HTERT RPE-1 (cell line): ENCODE results near the gene DNAH9.

Experiments used
- in situ Hi-C: fragments of 300-500 bp; cut with MboI; formaldehyde crosslinking; loops from 4 replicates; pipeline ENCODE4 v1.14.3; 2020; ENCODE audit warnings: low sequenced_read_pairs

Gene DNAH9

DNA sequence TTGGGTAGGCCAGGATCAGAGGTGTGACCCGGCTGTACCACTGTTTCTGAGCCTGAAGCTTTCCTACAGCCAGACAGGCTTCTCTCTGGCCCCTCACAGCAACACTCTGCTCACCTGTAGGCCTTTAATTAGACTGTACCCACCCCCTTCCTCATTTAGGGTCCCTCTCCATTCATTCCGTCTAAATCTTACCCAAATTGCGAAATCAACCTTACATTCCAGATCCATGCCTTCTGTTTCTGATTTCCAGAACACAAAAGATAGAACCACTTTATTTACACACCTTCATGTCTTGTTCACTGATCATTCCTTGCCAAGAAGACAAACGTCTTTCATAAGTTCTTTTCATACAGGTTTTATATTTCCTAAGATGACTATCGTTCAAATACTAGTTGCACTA, 238.2 kb downstream of the DNAH9 start:
- in situ Hi-C loops = no loop called here

DNA sequence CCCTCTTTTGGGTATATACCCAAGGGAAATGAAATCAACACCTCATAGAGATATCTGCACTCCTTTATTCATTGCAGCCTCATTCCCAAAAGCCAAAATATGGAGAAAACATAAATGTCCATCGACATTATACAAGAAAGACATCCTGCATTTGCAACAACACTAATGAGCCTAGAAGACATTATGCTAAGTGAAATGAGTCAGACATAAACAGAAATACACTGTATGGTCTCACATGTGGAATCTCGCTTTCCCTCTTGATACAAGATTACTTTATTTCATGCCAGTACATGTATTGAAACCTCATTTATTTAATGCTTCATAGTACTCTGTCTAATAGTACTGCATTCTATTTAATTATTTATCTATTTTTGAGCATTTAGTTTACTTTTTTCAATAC, 241.8 kb downstream of the DNAH9 start:
- in situ Hi-C loops = no loop called here

GRCh38 chr17:11840831-11841230, 242.6 kb downstream of the DNAH9 start:
- in situ Hi-C loops = no loop called here

DNA sequence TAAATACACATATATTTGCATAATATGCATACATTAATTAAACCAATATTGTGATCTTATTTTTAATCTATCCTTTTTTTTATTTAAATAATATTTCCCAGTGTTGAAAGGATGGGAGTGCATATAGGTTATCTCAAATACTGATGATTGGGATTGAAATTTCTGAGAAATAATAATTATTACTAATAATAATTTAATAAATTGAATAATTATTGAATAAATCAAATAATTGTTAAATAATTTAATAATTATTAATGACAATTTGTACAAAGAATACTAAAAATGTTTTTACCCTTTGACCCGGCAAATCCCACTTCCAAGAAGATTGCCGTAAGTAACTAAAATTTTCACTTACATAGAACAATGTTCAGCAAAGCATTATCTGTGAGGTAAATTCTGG, 250.1 kb downstream of the DNAH9 start:
- in situ Hi-C loops = no loop called here

- in situ Hi-C loops = no loop called here
These were observed 254.0 kb downstream of the DNAH9 start for GRCh38 chr17:11852231-11852630.

DNA sequence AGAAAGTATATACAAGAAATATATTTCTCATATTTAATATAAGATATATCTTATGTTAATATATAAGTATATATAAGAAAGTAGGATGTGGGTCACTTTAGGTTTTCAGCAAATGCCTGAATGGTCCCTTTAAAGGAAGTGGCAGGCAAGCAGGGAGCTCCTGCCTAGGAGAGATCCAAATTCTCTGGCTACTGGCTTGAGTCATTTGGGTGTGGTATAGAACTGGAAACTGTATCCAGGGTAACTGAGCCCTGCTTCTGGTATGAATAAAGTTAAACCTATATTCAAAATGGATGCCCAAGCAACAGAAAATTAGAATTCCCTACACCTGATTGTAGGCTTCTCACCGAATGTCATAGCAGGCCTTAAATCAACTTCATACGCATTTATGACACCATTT, 254.6 kb downstream of the DNAH9 start:
- in situ Hi-C loops = no loop called here

DNA sequence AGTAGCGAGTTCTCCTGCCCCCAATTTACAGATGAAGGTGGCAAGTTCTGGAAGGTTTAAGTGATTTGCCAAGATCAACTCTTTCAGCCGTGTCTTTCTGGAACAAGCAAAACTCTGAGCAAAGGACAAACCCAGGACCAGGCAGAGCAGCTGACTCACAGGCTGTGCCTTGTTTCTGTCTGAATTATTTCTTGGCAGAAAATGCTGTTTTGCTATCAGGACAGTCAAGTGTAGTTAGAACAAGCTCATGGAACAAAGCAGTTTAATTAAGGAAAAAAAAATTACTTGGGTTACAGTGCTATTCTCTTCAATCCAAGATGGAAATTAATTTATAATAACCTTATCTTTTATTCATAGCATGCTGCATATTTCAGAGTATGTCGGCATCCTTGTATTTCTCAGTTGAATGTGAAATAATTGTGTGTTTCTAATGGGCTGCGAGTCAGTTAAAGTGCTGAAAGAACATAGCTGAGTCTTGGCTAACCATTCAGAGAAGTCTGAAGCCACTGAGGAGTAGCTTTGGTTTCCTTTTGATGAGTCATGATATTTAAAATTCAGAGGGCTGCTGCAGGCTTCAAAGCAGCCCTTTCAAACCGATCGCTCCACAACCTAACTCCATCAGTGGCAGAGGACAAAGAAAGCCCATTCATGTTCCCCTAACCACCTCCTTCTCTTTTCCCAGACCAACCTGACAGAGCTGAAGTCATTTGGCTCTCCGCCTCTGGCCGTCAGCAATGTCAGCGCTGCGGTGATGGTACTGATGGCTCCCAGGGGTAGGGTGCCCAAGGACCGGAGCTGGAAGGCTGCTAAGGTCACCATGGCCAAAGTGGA, 255.3 kb downstream of the DNAH9 start:
- in situ Hi-C loops = no loop called here

DNA sequence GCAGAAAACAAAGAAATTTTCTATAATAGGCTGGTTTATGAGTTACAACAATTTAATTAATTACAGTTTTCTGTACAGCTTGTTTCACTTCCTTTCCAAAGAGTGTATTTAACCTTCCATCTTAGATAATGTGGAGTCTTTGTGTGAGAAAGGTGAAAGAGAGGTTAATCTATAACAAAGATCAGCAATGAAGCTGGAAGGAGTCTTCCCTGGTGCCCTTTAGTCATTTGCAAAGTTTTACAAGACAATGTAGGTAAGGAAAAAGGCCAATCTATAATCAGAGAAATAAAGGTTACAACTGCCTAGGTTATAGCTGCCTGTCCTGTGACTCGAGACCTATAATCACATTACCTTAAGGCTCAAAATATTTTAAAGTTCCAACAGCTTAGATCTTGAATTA, 257.0 kb downstream of the DNAH9 start:
- in situ Hi-C loops = no loop called here

- in situ Hi-C loops = no loop called here
These were observed 258.7 kb downstream of the DNAH9 start for GRCh38 chr17:11857006-11857405.

- in situ Hi-C loops = no loop called here
These were observed 271.6 kb downstream of the DNAH9 start for GRCh38 chr17:11869680-11870394.

GRCh38 chr17:11871773-11872172, 273.5 kb downstream of the DNAH9 start:
- in situ Hi-C loops = no loop called here

- in situ Hi-C loops = no loop called here
These were observed 276.5 kb downstream of the DNAH9 start for GRCh38 chr17:11874756-11875155.

GRCh38 chr17:11880714-11881113, 282.4 kb downstream of the DNAH9 start:
- in situ Hi-C loops = no loop called here

DNA sequence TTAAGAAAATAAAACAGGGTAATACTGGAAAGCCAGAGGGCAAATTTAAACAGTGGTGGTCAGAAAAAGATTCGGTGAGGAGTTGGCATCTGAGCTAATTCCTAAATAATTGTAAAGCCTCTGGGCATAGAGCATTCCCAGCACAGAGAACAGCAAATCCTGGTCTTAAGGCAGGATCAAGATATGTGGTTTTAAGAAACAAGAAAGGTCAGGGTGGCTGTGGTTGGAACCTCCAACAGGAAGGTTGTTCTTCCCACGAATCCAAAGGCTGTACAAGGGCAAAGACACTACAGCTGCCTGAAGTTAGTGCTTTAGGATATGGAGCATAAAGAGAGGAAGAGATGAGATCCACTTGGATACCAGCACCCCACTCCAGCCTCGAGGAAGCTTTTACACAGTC, 284.4 kb downstream of the DNAH9 start:
- in situ Hi-C loops = no loop called here

GRCh38 chr17:11885051-11885450, 286.8 kb downstream of the DNAH9 start:
- in situ Hi-C loops = no loop called here

DNA sequence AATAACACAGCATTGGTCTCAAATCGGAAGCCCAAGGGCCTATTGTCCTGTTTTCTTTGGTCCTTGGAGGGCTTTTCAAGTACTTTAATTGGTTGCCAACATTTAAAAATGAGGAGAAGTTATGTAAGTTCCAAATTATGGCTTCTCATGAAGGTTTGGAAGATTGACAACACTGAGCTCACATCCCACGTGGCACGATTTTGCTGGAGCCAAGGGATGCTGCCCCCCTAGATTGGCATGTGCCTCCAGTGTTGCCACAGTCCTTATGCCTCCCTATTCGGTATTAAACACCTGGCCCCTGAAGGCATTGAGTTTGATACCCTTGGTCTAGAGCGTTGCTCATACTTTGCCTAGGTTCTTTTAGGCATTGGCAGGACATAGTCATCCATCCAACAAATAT, 291.0 kb downstream of the DNAH9 start:
- in situ Hi-C loops = no loop called here

GRCh38 chr17:11893862-11894261, 295.6 kb downstream of the DNAH9 start:
- in situ Hi-C loops = no loop called here

GRCh38 chr17:11896199-11896598, 297.9 kb downstream of the DNAH9 start:
- in situ Hi-C loops = no loop called here

DNA sequence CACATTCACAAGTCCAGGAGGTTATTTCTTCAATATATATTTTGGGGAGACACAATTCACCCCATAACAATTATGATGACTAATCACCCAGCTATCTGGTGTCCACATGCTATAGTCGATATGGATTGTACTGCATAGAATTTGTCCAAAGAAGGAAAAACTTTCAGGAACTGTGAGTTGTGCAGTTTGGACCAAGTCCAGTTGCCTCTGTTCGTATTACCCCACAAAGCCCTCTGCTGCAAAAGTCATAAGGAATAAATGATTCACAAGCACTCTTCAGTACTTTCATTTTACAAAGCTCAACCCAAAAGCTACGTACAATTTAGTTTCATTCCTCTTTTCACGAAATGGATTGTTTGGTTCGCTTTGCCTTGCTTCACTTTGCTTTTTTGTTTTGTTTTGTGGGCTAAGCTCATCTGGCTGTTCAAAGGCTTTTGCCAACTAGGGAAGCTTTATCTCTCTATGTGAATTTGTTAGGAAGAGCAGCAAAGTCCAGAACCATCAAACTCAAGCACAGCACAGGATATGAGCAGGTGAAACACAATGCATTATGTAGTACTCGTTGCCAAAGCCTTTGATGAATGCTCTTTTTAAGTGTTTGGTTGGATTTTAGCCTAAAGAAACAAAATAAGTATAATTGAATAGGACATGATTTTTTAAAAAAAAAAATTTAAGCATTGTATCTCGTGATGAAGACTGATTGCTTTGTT, 300.4 kb downstream of the DNAH9 start:
- in situ Hi-C loops = no loop called here

- in situ Hi-C loops = no loop called here
These were observed 301.3 kb downstream of the DNAH9 start for GRCh38 chr17:11899537-11899942.

- in situ Hi-C loops = no loop called here
These were observed 301.8 kb downstream of the DNAH9 start for GRCh38 chr17:11900041-11900476.

DNA sequence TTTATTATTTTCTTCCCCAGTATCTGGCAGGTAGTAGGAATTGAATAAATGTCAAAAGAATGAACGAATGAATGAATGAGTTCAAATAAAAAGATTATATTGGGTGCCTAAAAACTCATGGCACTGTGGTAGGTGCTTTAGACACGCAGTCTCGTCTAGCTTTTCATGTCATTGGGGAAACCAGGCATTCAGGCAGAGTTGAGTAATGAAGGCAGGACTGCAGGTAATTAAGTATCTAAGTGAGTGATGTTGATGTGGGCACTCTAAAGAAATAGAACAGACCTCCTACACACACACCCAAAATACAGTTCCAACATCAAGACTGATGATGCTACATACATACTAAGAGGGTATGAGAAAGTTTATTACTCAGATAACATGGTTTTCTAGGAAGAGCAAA, 302.4 kb downstream of the DNAH9 start:
- in situ Hi-C loops = no loop called here
